ENCODE data around the gene CCNY. TPM values are rescaled to one million over a fixed set of nuclear protein-coding genes. Genes with fewer than 3 reads are reported as not detected.

CCNY gene
- total RNA-seq, 1 experiment from 2014 or later: 53.3 TPM

GRCh38 chr10:35497909-35498308, 161.6 kb downstream of the CCNY start:
- ChIA-PET CTCF (interaction anchor here (0.6 kb wide), 1 partner anchor 764 kb away, joined by 3 read pairs; no protein-coding TSS in a partner anchor), POLR2A (no interaction called here)
- Mint-ChIP-seq H3K4me1 (peaks cover 51% of the 10 kb centered on the region), H3K36me3 (no peaks in the 10 kb centered on the region), H3K4me3 (no peak overlapping the region), H3K27me3 (ENCODE audit: low read depth) (no peaks in the 10 kb centered on the region), H3K9me3 (no peaks in the 10 kb centered on the region), H3K27ac (no peak overlapping the region)
- ATAC-seq: no peak
- TF ChIP-seq FOXJ3 (CRISPR knock-in tag; IDR thresholded peaks at IDR 0.05; ENCODE audit: borderline replicate concordance) (no peak), TEAD4 (CRISPR knock-in tag; IDR thresholded peaks at IDR 0.05) (no peak), ZNF425 (CRISPR knock-in tag; conservative IDR thresholded peaks at IDR 0.05) (no peak), IRF1 (CRISPR knock-in tag; IDR thresholded peaks at IDR 0.05) (no peak), NFYB (CRISPR knock-in tag; conservative IDR thresholded peaks at IDR 0.05; ENCODE audit: low read depth) (no peak), E2F5 (CRISPR knock-in tag; IDR thresholded peaks at IDR 0.05) (no peak), ZNF396 (CRISPR knock-in tag; IDR thresholded peaks at IDR 0.05; ENCODE audit: borderline replicate concordance) (no peak), HMGXB4 (CRISPR knock-in tag; IDR thresholded peaks at IDR 0.05) (no peak), GTF2I (CRISPR knock-in tag; conservative IDR thresholded peaks at IDR 0.05) (no peak)
- no peak for DNase-seq (ENCODE audit: low spot score)

- DNase-seq (ENCODE audit: low spot score) (no peak), ATAC-seq (no peak)
- Mint-ChIP-seq H3K9me3 (no peaks in the 10 kb centered on the region), H3K27ac (no peak overlapping the region), H3K27me3 (ENCODE audit: low read depth) (no peaks in the 10 kb centered on the region), H3K4me1 (peaks cover 50% of the 10 kb centered on the region), H3K36me3 (no peaks in the 10 kb centered on the region), H3K4me3 (no peak overlapping the region)
- POLR2A ChIA-PET: no interaction called here
- TF ChIP-seq IRF1 (CRISPR knock-in tag; IDR thresholded peaks at IDR 0.05) (no peak), ZSCAN18 (CRISPR knock-in tag; IDR thresholded peaks at IDR 0.05) (no peak), TP53 (CRISPR knock-in tag; IDR thresholded peaks at IDR 0.05) (no peak), ATF1 (CRISPR knock-in tag; IDR thresholded peaks at IDR 0.05) (no peak), TEAD4 (CRISPR knock-in tag; IDR thresholded peaks at IDR 0.05) (no peak), JUN (CRISPR knock-in tag; IDR thresholded peaks at IDR 0.05) (no peak), EMX1 (CRISPR knock-in tag; IDR thresholded peaks at IDR 0.05) (no peak), RORB (CRISPR knock-in tag; IDR thresholded peaks at IDR 0.05) (no peak), USF2 (CRISPR knock-in tag; IDR thresholded peaks at IDR 0.05) (no peak), MYBL2 (CRISPR knock-in tag; IDR thresholded peaks at IDR 0.05) (no peak), ZBTB43 (CRISPR knock-in tag; IDR thresholded peaks at IDR 0.05) (no peak), NR3C1 (CRISPR knock-in tag; conservative IDR thresholded peaks at IDR 0.05; ENCODE audit: low read depth) (no peak), GABPB1 (CRISPR knock-in tag; IDR thresholded peaks at IDR 0.05) (no peak), ATF3 (CRISPR knock-in tag; conservative IDR thresholded peaks at IDR 0.05) (no peak), SMAD4 (CRISPR knock-in tag; IDR thresholded peaks at IDR 0.05) (no peak)
- CTCF ChIA-PET: no interaction called here
Observed at GRCh38 chr10:35498693-35499092, 162.4 kb downstream of the CCNY start.

All from WTC11 (cell line).